A673 (cell line): Measurements from ENCODE around the gene SSTR4. TPM values are rescaled to one million over a fixed set of nuclear protein-coding genes. Genes with fewer than 3 reads are reported as not detected.

ENCODE experiments used
- BruUV-seq: library from RNA; stranded (reverse); fragments of 400-500 nt; replicated peaks from 2 replicates; lab custom pipeline; 2021; lab: Mats Ljungman, UMichigan
- CTCF ChIA-PET: fragments of 300-600 bp; sonication (Branson Sonifier 250); formaldehyde crosslinking; loops from one replicate; lab custom pipeline; 2022; ENCODE audit warnings: antibody characterized with exemption; lab: Charles Lee
- POLR2A ChIA-PET: fragments of 300-600 bp; sonication (Branson Sonifier 250); formaldehyde crosslinking; loops from one replicate; lab custom pipeline; 2022; ENCODE audit warnings: antibody characterized with exemption; ENCODE audit not compliant: low non-redundant PET; lab: Charles Lee
- DNase-seq: peaks from one replicate; pipeline ENCODE4 v3.0.0-alpha.2; 2015; ENCODE audit warnings: low spot score
- H3K27ac ChIP-seq: fragments of 200-600 bp; sonication (generic); 2 replicates; pipeline ENCODE4 v1.5.1; 2016; ENCODE audit warnings: mixed run types, low read depth, mild to moderate bottlenecking, mixed read lengths, antibody characterized with exemption, low read length; ENCODE audit not compliant: poor library complexity, severe bottlenecking
- H3K27me3 ChIP-seq: fragments of 200-600 bp; sonication (generic); replicated peaks from 2 replicates; pipeline ENCODE4 v1.6.1; 2017; ENCODE audit warnings: mixed run types, low read depth, mild to moderate bottlenecking, mixed read lengths, antibody characterized with exemption, low read length; ENCODE audit not compliant: insufficient read depth, poor library complexity
- H3K36me3 ChIP-seq: fragments of 200-600 bp; sonication (generic); 2 replicates; pipeline ENCODE4 v1.6.1; 2016; ENCODE audit warnings: mixed run types, mild to moderate bottlenecking, mixed read lengths, antibody characterized with exemption, low read length; ENCODE audit not compliant: insufficient read depth, poor library complexity, severe bottlenecking
- H3K4me1 ChIP-seq: fragments of 200-600 bp; sonication (generic); 2 replicates; pipeline ENCODE4 v1.6.1; 2017; ENCODE audit warnings: mixed run types, mild to moderate bottlenecking, mixed read lengths, antibody characterized with exemption, low read length; ENCODE audit not compliant: insufficient read depth, poor library complexity, severe bottlenecking
- H3K4me3 ChIP-seq: fragments of 200-600 bp; sonication (generic); 2 replicates; pipeline ENCODE4 v1.5.1; 2016; ENCODE audit warnings: low read depth, mixed run types, mild to moderate bottlenecking, mixed read lengths, low read length; ENCODE audit not compliant: poor library complexity, severe bottlenecking
- H3K9me3 ChIP-seq: fragments of 200-600 bp; sonication (generic); 2 replicates; pipeline ENCODE4 v1.6.1; 2016; ENCODE audit warnings: mixed run types, low read depth, mild to moderate bottlenecking, mixed read lengths, antibody characterized with exemption, low read length; ENCODE audit not compliant: poor library complexity, severe bottlenecking
- EZH2 ChIP-seq: fragments of 200-600 bp; sonication (generic); IDR thresholded peaks from 2 replicates; pipeline ENCODE4 v1.6.1; 2017; ENCODE audit warnings: borderline replicate concordance, low read depth, mild to moderate bottlenecking, mixed read lengths, antibody characterized with exemption, low read length; ENCODE audit not compliant: poor library complexity, severe bottlenecking
- intact Hi-C: fragments of 100-400 bp; cut with micrococcal nuclease; formaldehyde crosslinking; loops from one replicate; pipeline ENCODE4 v1.10.0; 2022; ENCODE audit not compliant: unreplicated experiment
- total RNA-seq: library from RNA; stranded (reverse); gene quantifications from 2 replicates; pipeline ENCODE4 v1.2.3, GENCODE V29; 2021
- TF ChIP-seq, protein P1 (sequence below): fragments of 300-800, 200-600 bp; sonication (generic); conservative IDR thresholded peaks from 2 replicates; pipeline ENCODE4 v1.5.1; 2017; ENCODE audit warnings: low read depth, mild to moderate bottlenecking, antibody characterized with exemption, low read length, moderate library complexity, mixed read lengths

The SSTR4 gene
- total RNA-seq, 1 experiment from 2014 or later = not detected

GRCh38 chr20:23083553-23084220 is 48.6 kb downstream of the SSTR4 start:
- Histone ChIP-seq H3K4me3 (no peak overlapping the region), H3K36me3 (no peaks in the 10 kb centered on the region), H3K27ac (no peak overlapping the region), H3K9me3 (no peaks in the 10 kb centered on the region), H3K4me1 (no peaks in the 10 kb centered on the region), H3K27me3 (peaks cover 30% of the 10 kb centered on the region)
- no peak for DNase-seq
- ChIA-PET POLR2A (no interaction called here), CTCF (no interaction called here)
- intact Hi-C loops = no loop called here
- TF ChIP-seq, protein P1, sequence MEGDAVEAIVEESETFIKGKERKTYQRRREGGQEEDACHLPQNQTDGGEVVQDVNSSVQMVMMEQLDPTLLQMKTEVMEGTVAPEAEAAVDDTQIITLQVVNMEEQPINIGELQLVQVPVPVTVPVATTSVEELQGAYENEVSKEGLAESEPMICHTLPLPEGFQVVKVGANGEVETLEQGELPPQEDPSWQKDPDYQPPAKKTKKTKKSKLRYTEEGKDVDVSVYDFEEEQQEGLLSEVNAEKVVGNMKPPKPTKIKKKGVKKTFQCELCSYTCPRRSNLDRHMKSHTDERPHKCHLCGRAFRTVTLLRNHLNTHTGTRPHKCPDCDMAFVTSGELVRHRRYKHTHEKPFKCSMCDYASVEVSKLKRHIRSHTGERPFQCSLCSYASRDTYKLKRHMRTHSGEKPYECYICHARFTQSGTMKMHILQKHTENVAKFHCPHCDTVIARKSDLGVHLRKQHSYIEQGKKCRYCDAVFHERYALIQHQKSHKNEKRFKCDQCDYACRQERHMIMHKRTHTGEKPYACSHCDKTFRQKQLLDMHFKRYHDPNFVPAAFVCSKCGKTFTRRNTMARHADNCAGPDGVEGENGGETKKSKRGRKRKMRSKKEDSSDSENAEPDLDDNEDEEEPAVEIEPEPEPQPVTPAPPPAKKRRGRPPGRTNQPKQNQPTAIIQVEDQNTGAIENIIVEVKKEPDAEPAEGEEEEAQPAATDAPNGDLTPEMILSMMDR = no peak
- TF ChIP-seq EZH2 = no peak
- no TSS peak for BruUV-seq

- POLR2A ChIA-PET = no interaction called here
- intact Hi-C loops = no loop called here
- H3K27me3 ChIP-seq = peaks cover 23% of the 10 kb centered on the region
- TF ChIP-seq, protein P1 = no peak
- no peak for TF ChIP-seq EZH2
- H3K36me3 ChIP-seq = no peaks in the 10 kb centered on the region
- CTCF ChIA-PET = no interaction called here
- no peak for DNase-seq
- H3K4me1 ChIP-seq = no peaks in the 10 kb centered on the region
- no peak overlapping the region for H3K4me3 ChIP-seq
- H3K27ac ChIP-seq = no peak overlapping the region
- BruUV-seq = no TSS peak
- H3K9me3 ChIP-seq = no peaks in the 10 kb centered on the region
Observed at GRCh38 chr20:23084282-23084844, 49.3 kb downstream of the SSTR4 start.

DNA sequence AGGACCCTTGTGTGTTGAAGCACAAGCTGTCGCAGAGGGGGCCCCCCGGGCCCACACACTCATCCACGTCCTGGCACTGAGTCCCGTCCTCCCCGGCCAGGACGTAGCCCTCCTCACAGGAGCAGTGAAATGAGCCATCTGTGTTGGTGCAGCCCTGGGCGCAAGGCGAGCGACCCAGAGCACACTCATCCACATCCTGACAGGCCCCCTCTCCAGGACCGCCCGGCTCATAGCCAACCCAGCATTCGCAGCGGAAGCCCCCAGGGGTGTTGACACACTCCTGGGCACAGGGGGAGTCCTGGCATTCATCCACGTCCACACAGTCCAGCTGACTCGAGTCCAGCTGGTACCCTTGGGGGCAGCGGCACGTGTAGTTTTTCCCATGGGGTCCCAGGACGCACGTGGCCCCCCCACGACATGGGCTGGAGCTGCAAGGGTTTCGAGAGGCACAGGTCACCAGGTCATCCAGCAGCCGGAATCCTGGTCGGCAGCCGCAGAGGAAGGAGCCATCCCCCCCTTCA is 49.8 kb downstream of the SSTR4 start:
- ChIA-PET POLR2A (interaction anchor here (0.6 kb wide), 1 partner anchor 42 kb away, joined by 4 read pairs; no protein-coding TSS in a partner anchor), CTCF (interaction anchor here (1.0 kb wide), 1 partner anchor 173 kb away, joined by 4 read pairs; no protein-coding TSS in a partner anchor)
- intact Hi-C loops = no loop called here
- Histone ChIP-seq H3K27me3 (peaks cover 18% of the 10 kb centered on the region), H3K4me1 (no peaks in the 10 kb centered on the region), H3K4me3 (no peak overlapping the region), H3K9me3 (no peaks in the 10 kb centered on the region), H3K36me3 (no peaks in the 10 kb centered on the region), H3K27ac (no peak overlapping the region)
- TF ChIP-seq, protein P1 = no peak
- no peak for TF ChIP-seq EZH2
- no TSS peak for BruUV-seq
- no peak for DNase-seq
